NCI-H1105 (cell line): Measurements from ENCODE around the gene SPEF2.
"Not testable (repeated sequence)": the region's sequence is repeated elsewhere in the genome, so short reads cannot be mapped to it uniquely, and the experiment has no call there.

ENCODE experiments used
- DNase-seq: peaks from one replicate; lab custom pipeline; 2025; lab: John Stamatoyannopoulos, UW

The SPEF2 gene

GRCh38 chr5:35854248-35854647, 236.6 kb downstream of the SPEF2 start:
- DNase-seq = no peak

- DNase-seq = no peak
Observed at GRCh38 chr5:35855187-35855586, 237.5 kb downstream of the SPEF2 start.

- not testable (repeated sequence) for DNase-seq
Observed at GRCh38 chr5:35856186-35856764, 238.6 kb downstream of the SPEF2 start.

- DNase-seq = no peak
Observed at GRCh38 chr5:35856765-35857351, 239.2 kb downstream of the SPEF2 start, which contains the start of gene IL7R. Gene IL7R, plus strand, starts transcription at chr5:35856891. Its CDS starts 87 bp downstream, at chr5:35856978.

- no peak for DNase-seq
Observed at GRCh38 chr5:35857606-35858205, 240.0 kb downstream of the SPEF2 start.

- no peak for DNase-seq
Observed at GRCh38 chr5:35859101-35859661, 241.5 kb downstream of the SPEF2 start.

GRCh38 chr5:35860686-35861085, 243.0 kb downstream of the SPEF2 start:
- DNase-seq = no peak

- DNase-seq = no peak
Observed at GRCh38 chr5:35861718-35862117, 244.1 kb downstream of the SPEF2 start.

- no peak for DNase-seq
Observed at GRCh38 chr5:35862126-35862525, 244.5 kb downstream of the SPEF2 start.

GRCh38 chr5:35863159-35863558, 245.5 kb downstream of the SPEF2 start:
- DNase-seq = no peak
